ENCODE results near the gene ROPN1B.
"Not testable (repeated sequence)": the region's sequence is repeated elsewhere in the genome, so short reads cannot be mapped to it uniquely, and the experiment has no call there.

- TF ChIP-seq POLR2AphosphoS5 (IDR thresholded peaks at IDR 0.05; ENCODE audit: low read depth, low read length); YY1 (IDR thresholded peaks at IDR 0.05; ENCODE audit: extremely low read depth, insufficient replicate concordance, low read depth, low read length); EZH2phosphoT487 (IDR thresholded peaks at IDR 0.05; ENCODE audit: borderline replicate concordance); CEBPB (IDR thresholded peaks at IDR 0.05; ENCODE audit: low read depth): not testable (repeated sequence)
- TF ChIP-seq, protein P1, sequence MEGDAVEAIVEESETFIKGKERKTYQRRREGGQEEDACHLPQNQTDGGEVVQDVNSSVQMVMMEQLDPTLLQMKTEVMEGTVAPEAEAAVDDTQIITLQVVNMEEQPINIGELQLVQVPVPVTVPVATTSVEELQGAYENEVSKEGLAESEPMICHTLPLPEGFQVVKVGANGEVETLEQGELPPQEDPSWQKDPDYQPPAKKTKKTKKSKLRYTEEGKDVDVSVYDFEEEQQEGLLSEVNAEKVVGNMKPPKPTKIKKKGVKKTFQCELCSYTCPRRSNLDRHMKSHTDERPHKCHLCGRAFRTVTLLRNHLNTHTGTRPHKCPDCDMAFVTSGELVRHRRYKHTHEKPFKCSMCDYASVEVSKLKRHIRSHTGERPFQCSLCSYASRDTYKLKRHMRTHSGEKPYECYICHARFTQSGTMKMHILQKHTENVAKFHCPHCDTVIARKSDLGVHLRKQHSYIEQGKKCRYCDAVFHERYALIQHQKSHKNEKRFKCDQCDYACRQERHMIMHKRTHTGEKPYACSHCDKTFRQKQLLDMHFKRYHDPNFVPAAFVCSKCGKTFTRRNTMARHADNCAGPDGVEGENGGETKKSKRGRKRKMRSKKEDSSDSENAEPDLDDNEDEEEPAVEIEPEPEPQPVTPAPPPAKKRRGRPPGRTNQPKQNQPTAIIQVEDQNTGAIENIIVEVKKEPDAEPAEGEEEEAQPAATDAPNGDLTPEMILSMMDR (IDR thresholded peaks at IDR 0.05 in 2 of 3, conservative IDR thresholded peaks at IDR 0.05 in 1 of 3; ENCODE audit: borderline replicate concordance in 1 of 3, insufficient read depth in 1 of 3, low read depth in 2 of 3, low read length in 2 of 3), result not testable (repeated sequence)
- TF ChIP-seq, protein P2, sequence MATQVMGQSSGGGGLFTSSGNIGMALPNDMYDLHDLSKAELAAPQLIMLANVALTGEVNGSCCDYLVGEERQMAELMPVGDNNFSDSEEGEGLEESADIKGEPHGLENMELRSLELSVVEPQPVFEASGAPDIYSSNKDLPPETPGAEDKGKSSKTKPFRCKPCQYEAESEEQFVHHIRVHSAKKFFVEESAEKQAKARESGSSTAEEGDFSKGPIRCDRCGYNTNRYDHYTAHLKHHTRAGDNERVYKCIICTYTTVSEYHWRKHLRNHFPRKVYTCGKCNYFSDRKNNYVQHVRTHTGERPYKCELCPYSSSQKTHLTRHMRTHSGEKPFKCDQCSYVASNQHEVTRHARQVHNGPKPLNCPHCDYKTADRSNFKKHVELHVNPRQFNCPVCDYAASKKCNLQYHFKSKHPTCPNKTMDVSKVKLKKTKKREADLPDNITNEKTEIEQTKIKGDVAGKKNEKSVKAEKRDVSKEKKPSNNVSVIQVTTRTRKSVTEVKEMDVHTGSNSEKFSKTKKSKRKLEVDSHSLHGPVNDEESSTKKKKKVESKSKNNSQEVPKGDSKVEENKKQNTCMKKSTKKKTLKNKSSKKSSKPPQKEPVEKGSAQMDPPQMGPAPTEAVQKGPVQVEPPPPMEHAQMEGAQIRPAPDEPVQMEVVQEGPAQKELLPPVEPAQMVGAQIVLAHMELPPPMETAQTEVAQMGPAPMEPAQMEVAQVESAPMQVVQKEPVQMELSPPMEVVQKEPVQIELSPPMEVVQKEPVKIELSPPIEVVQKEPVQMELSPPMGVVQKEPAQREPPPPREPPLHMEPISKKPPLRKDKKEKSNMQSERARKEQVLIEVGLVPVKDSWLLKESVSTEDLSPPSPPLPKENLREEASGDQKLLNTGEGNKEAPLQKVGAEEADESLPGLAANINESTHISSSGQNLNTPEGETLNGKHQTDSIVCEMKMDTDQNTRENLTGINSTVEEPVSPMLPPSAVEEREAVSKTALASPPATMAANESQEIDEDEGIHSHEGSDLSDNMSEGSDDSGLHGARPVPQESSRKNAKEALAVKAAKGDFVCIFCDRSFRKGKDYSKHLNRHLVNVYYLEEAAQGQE (IDR thresholded peaks at IDR 0.05; ENCODE audit: low read depth), result not testable (repeated sequence)
Observed at GRCh38 chr3:125976003-125976390, 7.0 kb downstream of the ROPN1B start.
